HepG2 (cell line): ENCODE data around the gene NINJ2. TPM values are rescaled to one million over a fixed set of nuclear protein-coding genes. Genes with fewer than 3 reads are reported as not detected.

Experiments used
- ARNT2 ChIP-seq: sonication (generic); formaldehyde crosslinking; IDR thresholded peaks from 2 replicates; pipeline ENCODE4 v1.8.0; 2022; ENCODE audit warnings: mild to moderate bottlenecking, low read depth, missing genetic modification reagents, moderate library complexity
- ELF4 ChIP-seq: sonication (generic); formaldehyde crosslinking; IDR thresholded peaks from 2 replicates; pipeline ENCODE4 v1.5.0; 2020; ENCODE audit warnings: missing genetic modification reagents, mild to moderate bottlenecking, moderate library complexity, borderline replicate concordance
- FOXA3 ChIP-seq: IDR thresholded peaks from 2 replicates; pipeline ENCODE4 v1.6.1; 2016; ENCODE audit warnings: missing genetic modification reagents, missing compliant biosample characterization
- GATAD2A ChIP-seq: IDR thresholded peaks from 2 replicates; pipeline ENCODE4 v1.6.1; 2016
- HDAC2 ChIP-seq: sonication (generic); formaldehyde crosslinking; IDR thresholded peaks from 2 replicates; pipeline ENCODE4 v1.4.0; 2020; ENCODE audit warnings: missing genetic modification reagents
- HIVEP1 ChIP-seq: sonication (generic); formaldehyde crosslinking; IDR thresholded peaks from 2 replicates; pipeline ENCODE4 v1.4.0; 2020; ENCODE audit warnings: mild to moderate bottlenecking, missing genetic modification reagents
- HNF4A ChIP-seq: sonication (generic); formaldehyde crosslinking; IDR thresholded peaks from 2 replicates; pipeline ENCODE4 v1.4.0; 2020; ENCODE audit warnings: missing genetic modification reagents
- KAT2B ChIP-seq: fragments of 150-350 bp; IDR thresholded peaks from 2 replicates; pipeline ENCODE4 v1.6.1; 2014; ENCODE audit warnings: low read depth, low read length, borderline replicate concordance
- NCOA2 ChIP-seq: sonication (generic); formaldehyde crosslinking; IDR thresholded peaks from 2 replicates; pipeline ENCODE4 v1.8.0; 2022; ENCODE audit warnings: inconsistent platforms
- NFE2L2 ChIP-seq: fragments of 150-350 bp; IDR thresholded peaks from 2 replicates; pipeline ENCODE4 v1.6.1; 2014; ENCODE audit warnings: low read length
- NR2F1 ChIP-seq, 2 experiments: fragments of 450-650 bp in 1 of 2; formaldehyde crosslinking in 1 of 2; IDR thresholded peaks; 2 replicates each; pipeline versions ENCODE4 v1.5.0 to v1.6.1; 2016 to 2020; ENCODE audit warnings: mild to moderate bottlenecking in 1 of 2, missing compliant biosample characterization in 1 of 2, missing genetic modification reagents in 1 of 2, moderate library complexity in 1 of 2
- SALL1 ChIP-seq: sonication (generic); formaldehyde crosslinking; IDR thresholded peaks from 2 replicates; pipeline ENCODE4 v1.8.0; 2022; ENCODE audit warnings: mild to moderate bottlenecking, missing genetic modification reagents
- SMARCE1 ChIP-seq: fragments of 450-650 bp; IDR thresholded peaks from 2 replicates; pipeline ENCODE4 v1.6.1; 2017; ENCODE audit warnings: borderline replicate concordance
- TEAD3 ChIP-seq: optimal IDR thresholded peaks from 2 replicates; pipeline ENCODE3; 2016; ENCODE audit warnings: borderline replicate concordance
- WIZ ChIP-seq: sonication (generic); formaldehyde crosslinking; IDR thresholded peaks from 2 replicates; pipeline ENCODE4 v1.5.1; 2020; ENCODE audit warnings: mild to moderate bottlenecking, missing genetic modification reagents
- ZBTB7A ChIP-seq: sonication (generic); formaldehyde crosslinking; IDR thresholded peaks from 2 replicates; pipeline ENCODE4 v1.8.0; 2022; ENCODE audit warnings: mild to moderate bottlenecking, missing genetic modification reagents
- ZNF260 ChIP-seq: sonication (generic); formaldehyde crosslinking; IDR thresholded peaks from 2 replicates; pipeline ENCODE4 v1.4.0; 2020; ENCODE audit warnings: missing genetic modification reagents, low read depth, mild to moderate bottlenecking, borderline replicate concordance
- ZNF263 ChIP-seq: sonication (generic); formaldehyde crosslinking; IDR thresholded peaks from 2 replicates; pipeline ENCODE4 v1.4.0; 2020; ENCODE audit warnings: missing genetic modification reagents
- ZNF3 ChIP-seq: IDR thresholded peaks from 2 replicates; pipeline ENCODE4 v1.7.0; 2017; ENCODE audit warnings: inconsistent platforms
- ZNF609 ChIP-seq: sonication (generic); formaldehyde crosslinking; IDR thresholded peaks from 2 replicates; pipeline ENCODE4 v1.4.0; 2020; ENCODE audit warnings: mild to moderate bottlenecking, missing genetic modification reagents, borderline replicate concordance
- ZNF709 ChIP-seq: sonication (generic); formaldehyde crosslinking; IDR thresholded peaks from 2 replicates; pipeline ENCODE4 v1.5.0; 2020; ENCODE audit warnings: mild to moderate bottlenecking, missing genetic modification reagents
- polyA plus RNA-seq, 8 experiments: library from polyadenylated mRNA; depleted of rRNA in 3 of 8; stranded (reverse) in 7 of 8; unstranded in 1 of 8; fragments of >200 nt; fragmentation: Illumina TruSeq in 4 of 8; extraction: Trizol in 4 of 8; gene quantifications; 2 replicates each; pipeline versions ENCODE4 v1.2.1 to v1.2.3, GENCODE V29; 2011 to 2016; ENCODE audit warnings: low read depth in 4 of 8, missing spikeins in 1 of 8, mixed read lengths in 1 of 8; ENCODE audit not compliant: insufficient read depth in 1 of 8
- total RNA-seq, 5 experiments: library from RNA; depleted of rRNA; stranded (reverse); fragments of >200 nt; fragmentation: Illumina TruSeq; extraction: Trizol; gene quantifications; 2 replicates each; pipeline ENCODE4 v1.2.3, GENCODE V29; 2016; ENCODE audit warnings: low read depth in 1 of 5
- TF ChIP-seq, protein P1 (sequence below): sonication (generic); formaldehyde crosslinking; IDR thresholded peaks from 2 replicates; pipeline ENCODE4 v1.5.0; 2020; ENCODE audit warnings: mild to moderate bottlenecking, low read depth, missing genetic modification reagents, borderline replicate concordance
- TF ChIP-seq, protein P2 (sequence below): sonication (generic); IDR thresholded peaks from 2 replicates; pipeline ENCODE4 v1.6.1; 2016; ENCODE audit warnings: low read depth, borderline replicate concordance
- TF ChIP-seq, protein P3 (sequence below): IDR thresholded peaks from 2 replicates; pipeline ENCODE4 v1.6.1; 2016; ENCODE audit warnings: mild to moderate bottlenecking

The NINJ2 gene
- total and polyA plus RNA-seq, 2 of the 13 experiments (the other 11 are each of a cell fraction or from before 2014, with no cell fraction given) = 0.62 to 3.8 TPM

GRCh38 chr12:623865-624372, 39.3 kb downstream of the NINJ2 start (continued):
- TF ChIP-seq WIZ (CRISPR knock-in tag) = no peak
- no peak for TF ChIP-seq ZNF709 (CRISPR knock-in tag)
- TF ChIP-seq HDAC2 = no peak
- no peak for TF ChIP-seq ZNF3 (CRISPR knock-in tag)
- TF ChIP-seq HIVEP1 (CRISPR knock-in tag) = no peak
- TF ChIP-seq, protein P1, sequence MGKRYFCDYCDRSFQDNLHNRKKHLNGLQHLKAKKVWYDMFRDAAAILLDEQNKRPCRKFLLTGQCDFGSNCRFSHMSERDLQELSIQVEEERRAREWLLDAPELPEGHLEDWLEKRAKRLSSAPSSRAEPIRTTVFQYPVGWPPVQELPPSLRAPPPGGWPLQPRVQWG = no peak
- TF ChIP-seq ZNF260 (CRISPR knock-in tag) = no peak
- no peak for TF ChIP-seq KAT2B
- TF ChIP-seq ARNT2 (CRISPR knock-in tag) = no peak
- no peak for TF ChIP-seq ELF4
- 0 out of 2 replicates have a peak, but pooled peaks have one; percentile 36 for TF ChIP-seq ZBTB7A (CRISPR knock-in tag)
- TF ChIP-seq ZNF609 (CRISPR knock-in tag) = no peak
- no peak for TF ChIP-seq SMARCE1
- TF ChIP-seq, protein P2, sequence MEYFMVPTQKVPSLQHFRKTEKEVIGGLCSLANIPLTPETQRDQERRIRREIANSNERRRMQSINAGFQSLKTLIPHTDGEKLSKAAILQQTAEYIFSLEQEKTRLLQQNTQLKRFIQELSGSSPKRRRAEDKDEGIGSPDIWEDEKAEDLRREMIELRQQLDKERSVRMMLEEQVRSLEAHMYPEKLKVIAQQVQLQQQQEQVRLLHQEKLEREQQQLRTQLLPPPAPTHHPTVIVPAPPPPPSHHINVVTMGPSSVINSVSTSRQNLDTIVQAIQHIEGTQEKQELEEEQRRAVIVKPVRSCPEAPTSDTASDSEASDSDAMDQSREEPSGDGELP = peak; percentile 13; the same call in 1 of the 2 replicates
- TF ChIP-seq HNF4A = 0 out of 2 replicates have a peak, but pooled peaks have one; percentile 18
- TF ChIP-seq, protein P3, sequence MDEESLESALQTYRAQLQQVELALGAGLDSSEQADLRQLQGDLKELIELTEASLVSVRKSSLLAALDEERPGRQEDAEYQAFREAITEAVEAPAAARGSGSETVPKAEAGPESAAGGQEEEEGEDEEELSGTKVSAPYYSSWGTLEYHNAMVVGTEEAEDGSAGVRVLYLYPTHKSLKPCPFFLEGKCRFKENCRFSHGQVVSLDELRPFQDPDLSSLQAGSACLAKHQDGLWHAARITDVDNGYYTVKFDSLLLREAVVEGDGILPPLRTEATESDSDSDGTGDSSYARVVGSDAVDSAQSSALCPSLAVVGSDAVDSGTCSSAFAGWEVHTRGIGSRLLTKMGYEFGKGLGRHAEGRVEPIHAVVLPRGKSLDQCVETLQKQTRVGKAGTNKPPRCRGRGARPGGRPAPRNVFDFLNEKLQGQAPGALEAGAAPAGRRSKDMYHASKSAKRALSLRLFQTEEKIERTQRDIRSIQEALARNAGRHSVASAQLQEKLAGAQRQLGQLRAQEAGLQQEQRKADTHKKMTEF (CRISPR knock-in tag) = no peak
- TF ChIP-seq SALL1 (CRISPR knock-in tag) = no peak
- no peak for TF ChIP-seq GATAD2A (CRISPR knock-in tag)
- TF ChIP-seq NR2F1 (CRISPR knock-in tag; IDR thresholded peaks at IDR 0.05) = peak in 1 of 2 experiments; percentile 32; a peak in 1 of 4 replicates
- no peak for TF ChIP-seq ZNF263 (CRISPR knock-in tag)
- peak; percentile 36 for TF ChIP-seq TEAD3 (CRISPR knock-in tag)
- TF ChIP-seq FOXA3 (CRISPR knock-in tag) = no peak
- TF ChIP-seq NCOA2 (CRISPR knock-in tag) = no peak
- no peak for TF ChIP-seq NFE2L2
